CD4-positive, alpha-beta T cell treated with Interferon alpha-2 for 1 hour (primary cell): ENCODE data around the gene PON2.
"Not testable (repeated sequence)": the region's sequence is repeated elsewhere in the genome, so short reads cannot be mapped to it uniquely, and the experiment has no call there.

ENCODE experiments used
- DNase-seq, 2 donors: peaks; one replicate each; pipeline ENCODE4 v3.0.0-alpha.2; 2020 to 2022

The PON2 gene

DNA sequence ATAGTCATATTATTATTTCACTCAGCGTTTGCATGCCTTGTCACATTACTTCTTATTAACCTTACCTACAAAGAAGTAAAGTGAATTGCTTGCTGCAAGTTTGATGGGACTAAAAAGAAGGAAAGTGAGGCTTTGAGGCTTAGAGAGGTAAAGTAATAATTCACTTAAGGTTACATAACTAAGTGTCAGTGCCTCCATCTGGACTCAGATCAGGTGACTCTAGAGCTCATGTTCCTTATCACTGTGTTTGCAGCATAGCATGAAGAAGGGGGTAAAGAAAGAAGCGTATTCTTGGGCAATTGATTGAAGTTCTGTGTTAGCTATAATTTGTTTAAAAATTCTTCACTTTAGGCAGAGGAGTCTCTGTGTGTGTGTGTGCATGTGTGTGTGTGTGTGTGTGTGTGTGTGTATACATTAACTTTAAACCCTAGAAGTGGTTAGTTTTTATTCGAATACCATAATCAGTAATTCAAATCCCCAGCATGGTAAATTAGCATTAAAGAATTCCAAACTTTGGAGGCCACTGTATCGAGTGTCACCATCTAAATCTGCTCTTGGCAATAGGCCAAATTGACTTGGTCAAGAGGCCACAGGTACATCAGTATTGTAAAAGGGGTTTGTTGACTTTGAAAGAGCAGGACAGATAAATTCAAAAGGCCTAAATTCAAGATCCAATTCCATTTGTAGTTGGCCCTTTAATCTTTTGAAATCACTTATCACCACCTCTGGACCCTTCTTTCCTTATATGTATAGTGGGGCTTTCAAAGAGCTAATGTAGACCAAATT, 36.5 kb downstream of the PON2 start:
- DNase-seq, result no peak

DNA sequence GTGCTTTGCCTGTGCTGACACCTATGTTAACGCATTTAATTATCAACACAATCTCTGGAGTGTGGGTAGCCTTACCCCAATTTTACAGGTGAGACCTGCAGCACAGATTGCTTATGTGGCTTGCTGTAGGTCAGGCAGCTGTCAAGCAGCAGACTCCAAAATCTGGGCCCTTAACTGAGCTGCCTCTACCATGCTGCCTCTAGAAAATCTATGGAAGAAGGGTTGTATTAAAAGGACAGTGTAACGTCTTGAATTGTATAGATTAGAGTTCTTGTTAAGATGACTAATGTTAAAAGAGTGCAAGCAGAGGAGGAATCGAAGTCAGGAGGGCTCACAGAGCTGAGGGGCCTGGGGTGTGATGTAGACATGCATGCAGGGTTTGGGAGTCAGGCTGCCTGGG, 37.4 kb downstream of the PON2 start:
- no peak for DNase-seq

GRCh38 chr7:95396136-95397032, 38.4 kb downstream of the PON2 start, which contains the start of gene PON3:
PON3 (minus strand) TSS chr7:95396375; CDS start chr7:95396350, 25 bp downstream.
- DNase-seq, result peak in 1 of 2 donors; percentile 11

- DNase-seq, result no peak
These were observed 39.1 kb downstream of the PON2 start for GRCh38 chr7:95395755-95396135.

DNA sequence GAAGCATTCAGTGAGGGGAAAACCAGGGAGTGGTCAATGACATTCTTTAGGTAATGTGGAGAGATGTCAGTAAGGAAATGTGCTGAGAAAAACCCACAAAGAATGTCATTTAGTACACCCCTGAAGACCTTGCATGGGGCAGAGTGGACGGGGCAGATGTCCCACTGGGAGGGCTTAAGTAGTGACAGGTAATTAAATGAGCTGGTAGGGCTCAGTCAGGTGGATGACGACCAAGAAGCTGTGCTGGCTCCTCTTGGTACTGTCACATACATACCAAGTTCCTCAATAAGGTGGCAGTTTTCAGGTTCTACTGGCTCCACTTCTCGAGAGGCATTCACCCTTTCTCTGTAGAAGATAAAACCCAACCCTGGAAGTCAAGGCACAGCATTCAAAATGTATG, 40.5 kb downstream of the PON2 start:
- no peak for DNase-seq

GRCh38 chr7:95391761-95392160, 43.1 kb downstream of the PON2 start:
- DNase-seq, result no peak

DNA sequence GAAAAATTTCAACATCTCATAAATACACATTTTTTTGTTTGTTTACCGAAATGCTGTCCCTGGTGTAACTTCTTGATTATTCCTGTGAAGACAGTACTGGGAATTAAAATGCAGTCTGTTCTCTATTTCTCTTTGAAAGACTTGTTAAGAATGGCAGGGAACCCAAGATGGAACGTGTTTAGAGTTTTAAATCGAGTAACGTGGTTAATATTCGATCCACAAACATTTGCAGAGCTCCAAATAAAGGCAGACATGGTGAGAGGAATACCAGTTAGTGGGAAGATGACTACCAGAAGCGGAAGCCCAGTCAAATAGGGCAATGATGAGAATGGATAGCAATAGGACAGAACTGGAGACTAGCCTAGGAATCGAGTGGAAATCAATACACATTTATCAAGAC, 45.3 kb downstream of the PON2 start:
- no peak for DNase-seq

DNA sequence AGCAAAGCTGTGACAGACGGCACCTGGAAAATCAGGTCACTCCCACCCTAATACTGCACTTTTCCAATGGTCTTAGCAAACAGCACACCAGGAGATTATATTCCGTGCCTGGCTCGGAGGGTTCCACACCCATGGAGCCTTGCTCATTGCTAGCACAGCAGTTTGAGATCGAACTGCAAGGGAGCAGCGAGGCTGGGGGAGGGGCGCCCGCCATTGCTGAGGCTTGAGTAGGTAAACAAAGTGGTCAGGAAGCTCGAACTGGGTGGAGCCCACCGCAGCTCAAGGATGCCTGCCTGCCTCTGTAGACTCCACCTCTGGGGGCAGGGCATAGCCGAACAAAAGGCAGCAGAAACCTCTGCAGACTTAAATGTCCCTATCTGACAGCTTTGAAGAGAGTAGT, 55.4 kb downstream of the PON2 start:
- not testable (repeated sequence) for DNase-seq

GRCh38 chr7:95376632-95377400, 58.0 kb downstream of the PON2 start:
- DNase-seq, result no peak

- DNase-seq, result no peak
These were observed 59.1 kb downstream of the PON2 start for GRCh38 chr7:95375591-95376257.

- no peak for DNase-seq
These were observed 61.5 kb downstream of the PON2 start for GRCh38 chr7:95373323-95373722.

GRCh38 chr7:95368235-95368634, 66.6 kb downstream of the PON2 start:
- DNase-seq, result no peak

GRCh38 chr7:95367606-95368005, 67.2 kb downstream of the PON2 start:
- no peak for DNase-seq

DNA sequence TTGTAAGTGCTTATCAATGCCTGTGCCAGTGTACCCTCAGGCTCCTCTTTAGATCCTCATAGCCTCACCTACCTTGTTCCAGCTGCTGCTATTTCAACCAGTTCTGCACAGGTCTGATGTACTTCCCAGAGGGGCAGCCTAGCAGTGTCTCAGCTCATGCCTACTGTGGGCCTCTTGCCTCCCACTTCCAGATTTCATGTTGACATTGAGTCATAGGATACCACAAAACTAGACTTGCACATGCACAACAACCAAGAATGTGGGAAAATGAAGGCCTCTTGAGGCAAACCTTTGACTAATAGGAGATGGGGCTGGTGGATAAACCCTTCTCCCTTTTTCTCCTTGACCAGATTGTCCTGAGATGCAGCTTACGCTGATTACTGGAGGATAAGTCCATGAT, 69.7 kb downstream of the PON2 start:
- no peak for DNase-seq

- DNase-seq, result no peak
These were observed 77.2 kb downstream of the PON2 start for GRCh38 chr7:95357623-95358022.
